Fibroblast of the conjunctiva (primary cell): ENCODE results near the gene MAN1C1.

Source experiments
- DNase-seq: peaks from one replicate; pipeline ENCODE4 v3.0.0-alpha.2; 2010; ENCODE audit warnings: low read depth

The MAN1C1 gene

DNA sequence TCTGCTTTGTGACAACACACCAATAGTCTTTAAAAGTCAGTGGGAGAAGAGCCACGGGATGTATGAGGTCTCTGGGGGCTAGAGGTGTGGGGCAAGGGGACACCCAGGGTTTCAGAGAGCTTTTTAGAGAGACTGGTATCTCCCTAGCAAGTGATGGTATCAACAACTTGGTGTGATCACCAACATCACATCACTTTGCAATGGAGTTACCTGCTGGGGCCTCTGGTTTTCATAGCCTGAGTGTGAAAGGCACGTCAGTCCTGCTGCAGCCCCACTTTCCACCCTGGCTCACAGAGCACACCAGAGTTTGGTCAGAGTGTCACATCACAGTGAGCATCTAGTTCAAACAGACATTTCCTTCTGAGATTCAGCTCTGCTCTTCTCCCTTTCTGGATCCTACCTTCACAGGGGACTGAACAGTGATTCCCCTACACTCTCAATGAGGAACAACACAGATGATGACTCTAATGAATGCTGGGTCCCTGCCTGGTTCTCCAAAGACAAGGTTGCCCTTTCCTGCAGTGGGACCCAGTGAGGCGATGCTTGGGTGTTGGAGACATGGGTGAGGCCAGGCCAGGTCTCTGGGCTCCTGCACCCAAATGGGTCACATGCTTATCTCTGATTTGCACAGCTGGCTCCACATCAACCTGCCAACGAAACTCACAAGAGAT is 2.0 kb upstream of the MAN1C1 start:
- DNase-seq = no peak

DNA sequence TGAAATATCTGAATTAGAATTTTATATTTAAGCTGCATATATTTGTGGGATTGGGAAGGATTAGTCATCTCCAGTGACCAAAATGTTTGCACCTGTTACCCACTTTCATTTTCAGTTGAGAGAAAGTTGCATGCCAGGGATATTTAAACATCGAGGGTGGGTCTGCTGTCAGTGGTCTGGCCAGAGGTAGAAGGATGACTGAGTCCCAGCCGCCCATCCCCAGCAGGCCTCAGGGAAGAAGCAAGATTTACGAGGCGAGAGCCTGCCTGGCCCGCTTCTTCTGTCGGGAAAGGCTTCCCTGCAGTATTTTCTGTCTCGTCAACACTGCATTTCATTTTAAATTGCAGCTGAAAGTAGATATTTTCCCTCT is 1.4 kb upstream of the MAN1C1 start:
- no peak for DNase-seq

DNA sequence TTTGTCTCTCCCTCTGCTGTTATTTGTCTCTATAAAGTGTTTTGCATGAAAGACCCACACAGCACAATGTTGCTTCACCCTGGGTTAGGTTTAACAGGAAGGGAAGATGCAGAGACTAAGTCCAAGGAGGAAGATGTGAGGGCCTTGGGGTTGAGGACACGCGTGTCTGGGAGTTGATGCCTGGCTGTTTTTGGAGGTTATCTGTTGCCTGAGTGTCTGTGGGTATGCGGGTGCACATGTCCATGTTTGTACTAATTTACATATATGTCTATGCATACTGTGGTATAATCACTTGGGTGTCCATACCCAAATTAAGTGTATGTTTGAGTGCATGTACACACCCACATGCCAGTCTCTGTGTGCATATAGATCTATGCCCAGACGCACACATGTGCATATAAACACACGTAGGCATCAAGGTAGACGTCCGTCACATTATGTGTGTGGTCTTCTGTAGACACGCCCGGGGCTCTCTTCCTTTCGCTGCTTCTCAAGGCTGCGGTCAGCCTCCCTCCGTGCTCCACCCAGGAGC is 962 bp upstream of the MAN1C1 start:
- DNase-seq = no peak

DNA sequence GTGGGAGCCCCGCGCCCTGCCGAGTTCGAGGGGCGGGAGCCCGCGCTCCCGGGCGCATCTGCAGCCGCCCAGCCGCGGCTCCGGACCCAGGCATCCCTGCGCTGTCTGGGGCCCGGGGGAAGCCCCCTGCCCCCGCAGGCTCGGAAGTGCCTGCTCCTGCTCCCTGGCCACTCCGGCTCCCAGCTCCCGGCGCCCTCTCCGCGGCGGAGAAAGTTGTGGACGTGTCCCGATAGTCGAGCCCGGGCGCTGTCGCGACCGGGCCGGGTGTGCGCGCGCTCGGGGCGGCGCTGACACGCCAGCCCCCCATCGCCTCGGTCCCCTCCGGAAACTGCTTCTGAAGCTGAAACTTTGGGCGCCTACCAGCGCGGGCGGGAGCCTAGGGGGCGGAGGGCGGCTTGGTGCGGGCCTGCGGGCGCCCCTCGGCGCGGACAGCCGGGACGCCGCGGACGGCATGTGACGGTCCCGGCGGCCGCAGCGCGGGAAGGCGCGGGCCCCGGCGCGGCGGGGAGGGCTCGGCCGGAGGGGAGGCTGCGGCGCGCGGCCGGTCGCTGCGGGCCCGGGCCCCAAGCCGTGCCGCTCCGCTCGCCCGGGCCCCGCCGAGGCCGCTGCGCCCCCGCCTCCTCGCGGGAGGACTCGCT is 515 bp downstream of the MAN1C1 start:
- DNase-seq = no peak

DNA sequence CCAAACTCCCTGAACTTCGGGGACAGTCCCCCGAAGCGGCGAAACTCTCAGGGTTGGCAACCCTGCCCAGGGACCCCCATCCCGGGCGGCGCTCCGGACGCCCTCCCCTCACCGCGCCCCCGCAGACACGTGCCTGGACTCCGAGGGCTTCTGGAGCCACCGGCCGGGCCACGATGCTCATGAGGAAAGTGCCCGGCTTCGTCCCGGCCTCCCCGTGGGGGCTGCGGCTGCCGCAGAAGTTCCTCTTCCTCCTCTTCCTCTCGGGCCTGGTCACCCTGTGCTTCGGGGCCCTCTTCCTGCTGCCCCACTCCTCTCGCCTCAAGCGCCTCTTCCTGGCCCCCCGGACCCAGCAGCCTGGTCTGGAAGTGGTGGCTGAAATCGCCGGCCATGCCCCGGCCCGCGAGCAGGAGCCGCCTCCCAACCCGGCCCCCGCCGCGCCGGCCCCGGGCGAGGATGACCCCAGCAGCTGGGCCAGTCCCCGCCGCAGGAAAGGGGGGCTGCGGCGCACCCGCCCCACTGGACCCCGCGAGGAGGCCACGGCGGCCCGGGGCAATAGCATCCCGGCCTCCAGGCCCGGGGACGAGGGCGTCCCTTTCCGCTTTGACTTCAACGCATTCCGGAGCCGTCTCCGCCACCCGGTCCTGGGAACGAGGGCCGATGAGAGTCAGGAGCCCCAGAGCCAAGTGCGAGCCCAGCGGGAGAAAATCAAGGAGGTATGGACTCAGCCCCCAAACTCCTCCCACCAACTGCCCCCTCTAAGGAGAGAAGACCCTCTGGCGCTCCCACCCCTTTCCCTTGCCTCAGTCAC is 1.2 kb downstream of the MAN1C1 start:
- DNase-seq = no peak

DNA sequence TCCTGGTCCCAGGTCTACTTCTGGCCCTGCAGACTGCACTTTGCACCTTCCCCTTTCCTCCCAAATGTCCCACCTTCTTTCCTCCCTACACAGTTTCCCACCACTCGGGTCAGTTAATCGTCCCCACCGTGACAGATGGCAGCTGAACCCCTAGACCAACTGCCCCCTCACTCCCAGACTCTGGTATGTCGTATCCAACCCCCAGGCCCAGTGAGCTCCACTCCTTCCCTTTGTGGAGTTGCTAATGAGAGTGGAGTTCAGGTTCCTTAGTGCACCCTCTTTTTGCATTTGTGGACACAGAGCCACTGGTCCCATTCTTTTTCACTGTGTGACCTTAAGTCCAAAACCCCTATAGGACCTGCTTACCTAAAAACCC is 1.8 kb downstream of the MAN1C1 start:
- no peak for DNase-seq

DNA sequence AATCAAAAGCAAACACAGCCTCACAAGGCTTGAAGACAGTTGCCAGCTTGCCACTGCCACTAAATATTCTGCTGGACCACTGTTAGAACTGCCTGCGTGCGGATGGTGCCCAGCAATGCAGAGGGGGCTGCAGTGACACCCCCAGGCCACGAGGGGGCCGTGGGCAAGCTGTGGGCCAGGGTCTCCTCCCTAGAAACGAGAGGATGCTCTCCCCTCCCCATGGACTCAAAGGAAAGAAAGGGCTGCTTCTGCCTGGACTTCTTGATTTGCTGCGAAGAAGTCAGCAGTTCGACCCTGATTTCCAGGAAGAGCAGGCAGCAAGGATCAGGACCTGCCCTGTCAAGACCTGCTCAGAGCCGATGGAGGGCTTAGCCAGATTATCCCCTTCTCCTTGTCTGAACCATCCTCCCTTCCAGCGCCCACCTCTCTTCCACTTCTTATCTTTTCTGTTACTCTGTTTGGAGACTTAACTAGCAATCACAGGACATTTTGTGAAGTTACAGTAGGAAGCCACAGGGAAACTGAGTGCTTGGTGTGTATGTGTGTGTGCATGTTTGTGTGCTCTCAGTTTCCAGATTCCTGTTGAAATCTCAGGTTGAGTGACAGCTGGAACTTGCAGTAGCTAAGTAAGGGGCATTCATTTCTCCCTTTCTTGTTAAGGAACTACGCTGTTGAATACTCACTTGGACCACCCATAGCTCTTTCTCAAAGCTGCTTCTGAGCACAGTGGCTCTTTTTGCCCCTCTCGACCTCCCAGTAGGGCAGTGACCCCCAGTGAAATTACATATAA is 2.7 kb downstream of the MAN1C1 start:
- DNase-seq = no peak

DNA sequence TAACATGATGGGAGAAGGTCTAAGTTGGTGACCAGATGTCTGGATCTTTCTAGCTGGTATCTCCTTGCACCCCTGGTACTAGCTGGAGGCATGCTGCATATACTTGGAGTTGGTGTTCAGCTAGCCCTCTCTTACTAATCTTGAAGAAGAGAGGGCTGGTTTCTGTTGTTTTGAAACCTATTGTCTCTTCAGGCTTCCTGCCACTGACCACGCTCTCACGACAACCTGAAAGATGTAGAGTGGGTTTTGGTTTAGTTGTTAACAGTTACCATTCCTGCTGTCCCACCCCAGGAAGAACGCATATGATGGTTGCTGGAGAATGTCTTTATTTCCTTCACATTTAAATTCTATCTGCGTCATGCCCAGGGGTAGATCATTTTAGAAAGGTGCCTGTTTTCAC is 3.6 kb downstream of the MAN1C1 start:
- no peak for DNase-seq

DNA sequence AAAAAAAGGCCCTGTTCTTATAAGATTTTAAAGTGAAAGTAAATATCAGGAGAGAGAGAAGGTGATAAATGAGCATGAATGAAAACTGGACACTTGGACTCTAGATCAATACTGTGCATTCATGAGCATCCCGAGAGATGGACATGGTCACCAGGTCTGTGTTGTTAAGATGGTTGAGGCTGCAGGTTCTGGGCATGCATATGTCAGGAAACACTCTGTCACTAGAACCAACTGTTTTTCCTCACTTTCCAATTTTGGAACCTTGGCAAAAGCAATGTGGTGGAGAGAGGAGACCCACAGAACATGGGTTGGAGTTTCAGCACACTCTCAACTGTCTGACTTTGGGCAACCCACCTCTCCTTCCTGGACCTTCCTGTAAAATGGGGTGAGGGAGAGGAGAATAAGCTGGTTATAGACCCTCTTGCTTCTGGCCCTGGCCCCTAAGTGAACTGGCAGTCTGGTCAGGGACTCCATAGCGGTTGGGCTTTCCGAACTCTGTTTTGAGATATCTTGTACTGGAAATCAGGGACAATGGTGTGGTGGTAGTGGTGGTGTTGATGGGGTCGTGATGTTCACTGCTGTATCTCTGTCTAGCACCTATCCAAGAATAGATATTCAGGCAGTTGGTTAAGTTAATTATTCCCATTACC is 4.2 kb downstream of the MAN1C1 start:
- DNase-seq = no peak

DNA sequence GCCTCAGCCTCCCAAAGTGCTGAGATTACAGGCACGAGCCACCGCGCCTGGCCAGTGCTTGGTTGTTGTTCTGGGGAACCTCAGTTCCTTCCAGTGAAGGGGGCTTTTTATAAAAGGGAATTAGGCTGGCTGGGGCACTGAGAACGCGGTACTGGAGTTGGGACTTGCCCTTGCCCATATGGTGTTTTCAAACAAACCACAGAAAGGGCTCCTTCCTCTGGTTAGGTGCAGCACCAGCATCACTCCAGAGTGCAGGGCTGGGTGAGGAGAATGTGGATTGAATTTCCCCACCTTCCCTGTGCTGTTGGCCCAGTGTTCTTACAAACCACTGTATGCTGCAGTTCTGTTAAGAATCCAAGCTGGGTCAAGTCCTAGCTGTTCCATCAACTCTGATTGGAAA is 5.3 kb downstream of the MAN1C1 start:
- DNase-seq = no peak

DNA sequence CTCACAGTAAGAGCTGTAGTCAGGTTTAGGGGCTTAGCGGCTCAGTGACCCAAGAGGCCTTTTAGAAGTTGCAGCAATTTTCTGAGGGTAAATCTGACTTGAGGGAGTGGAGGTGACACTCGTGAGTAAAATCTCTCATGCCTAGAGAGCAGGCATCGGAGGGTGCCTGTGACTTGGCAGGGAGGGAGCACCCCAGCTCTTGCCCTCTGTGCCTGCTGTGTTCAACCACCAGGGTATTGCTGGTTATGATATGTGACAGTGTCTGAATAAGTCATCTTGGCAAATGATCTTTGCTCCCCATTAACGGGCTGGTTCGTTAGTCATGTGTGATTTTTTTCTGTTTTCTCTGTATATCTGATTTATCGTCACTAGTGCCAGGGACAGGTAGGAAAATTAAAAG is 5.9 kb downstream of the MAN1C1 start:
- no peak for DNase-seq

DNA sequence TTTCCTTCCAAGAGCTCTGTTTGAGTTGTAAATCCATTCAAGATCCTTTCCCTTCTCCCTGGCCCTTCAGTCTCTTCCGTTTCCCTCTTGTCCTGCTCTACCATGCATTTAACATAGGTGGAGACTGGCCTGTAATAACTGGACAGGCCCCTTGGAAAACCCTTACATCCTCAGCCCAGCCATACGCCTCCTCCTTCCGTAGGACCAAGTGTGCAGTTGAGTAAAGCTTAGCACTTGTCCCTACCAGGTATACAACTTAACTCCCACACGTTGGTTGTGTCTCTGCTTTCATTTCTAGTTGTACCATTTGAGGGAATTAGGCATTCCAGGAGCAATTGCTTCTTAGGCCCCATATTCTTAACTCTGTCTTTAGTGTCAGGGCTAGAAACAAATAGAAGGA is 6.4 kb downstream of the MAN1C1 start:
- DNase-seq = no peak

DNA sequence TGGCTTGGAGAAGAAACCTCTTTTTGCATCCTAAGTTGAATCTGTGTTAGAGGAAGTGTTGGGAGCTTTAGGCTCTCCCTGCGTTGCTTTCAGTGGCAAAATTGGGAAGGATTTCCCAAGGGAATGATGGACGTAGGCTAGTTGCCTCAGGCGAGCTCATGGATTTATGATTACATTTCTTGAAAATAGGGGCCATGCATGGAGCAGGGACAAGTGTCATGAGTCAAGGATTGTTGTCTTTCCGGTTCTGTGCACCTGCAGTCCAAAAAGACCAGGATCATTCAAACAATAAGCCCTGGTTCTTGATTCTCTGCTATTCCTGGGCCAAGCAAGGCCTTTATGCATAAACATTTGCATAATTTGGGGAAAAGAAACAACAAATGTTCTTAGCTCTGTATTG is 7.1 kb downstream of the MAN1C1 start:
- DNase-seq = no peak

DNA sequence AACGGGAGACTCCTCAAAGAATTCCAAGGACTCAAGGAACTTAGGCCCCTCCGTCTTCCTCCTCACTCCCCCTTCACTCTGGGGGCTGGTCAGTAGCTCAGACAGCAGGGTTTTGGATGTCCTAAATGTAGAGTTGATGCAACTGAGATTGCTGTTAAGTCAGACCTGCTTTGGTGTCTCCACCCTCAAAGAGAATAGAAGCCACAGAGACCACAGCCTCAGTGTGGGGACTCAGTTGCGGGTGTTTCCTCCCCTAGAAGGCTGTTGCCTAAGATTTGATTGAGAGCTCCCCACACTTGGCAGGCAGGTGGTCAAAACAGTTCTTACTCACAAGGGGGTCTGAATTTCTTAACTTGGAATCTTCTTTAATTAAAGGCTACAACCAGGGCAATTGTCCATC is 7.6 kb downstream of the MAN1C1 start:
- DNase-seq = no peak

DNA sequence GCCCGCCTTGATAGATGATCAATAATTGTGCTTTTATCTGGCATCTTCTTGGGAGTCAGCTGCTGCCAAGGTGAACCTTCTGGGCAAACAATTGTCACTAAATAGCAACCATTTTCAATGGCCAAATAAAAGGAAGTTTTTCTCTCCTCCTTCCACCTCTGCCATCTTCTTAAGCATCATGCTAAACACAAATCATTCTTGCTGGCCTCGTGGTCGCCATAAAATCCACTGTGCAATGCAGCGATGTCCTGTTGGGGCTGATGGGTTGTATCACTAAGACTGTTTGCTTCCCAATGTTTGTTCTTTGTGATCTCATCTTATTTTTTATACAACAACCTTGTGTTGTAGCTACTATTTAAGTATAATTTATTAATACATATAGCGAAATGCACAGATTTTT is 8.0 kb downstream of the MAN1C1 start:
- no peak for DNase-seq

DNA sequence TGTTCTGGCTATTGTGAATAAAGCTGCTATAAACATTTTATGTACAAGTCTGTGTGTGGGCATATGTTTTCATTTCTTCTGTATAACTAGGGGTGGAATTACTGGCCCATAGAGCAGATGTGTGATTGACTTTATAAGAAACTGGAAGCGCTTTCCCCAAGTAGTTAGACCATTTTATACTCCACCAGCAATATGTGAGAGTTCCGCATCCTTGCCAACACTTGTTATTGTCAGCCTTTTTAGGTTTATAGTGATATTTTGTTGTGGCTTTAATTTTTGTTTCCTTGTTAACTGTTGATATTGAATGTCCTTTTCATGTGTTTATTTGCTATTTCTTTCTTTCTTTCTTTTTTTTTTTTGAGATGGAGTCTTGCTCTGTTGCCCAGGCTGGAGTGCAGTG is 9.4 kb downstream of the MAN1C1 start:
- DNase-seq = no peak

DNA sequence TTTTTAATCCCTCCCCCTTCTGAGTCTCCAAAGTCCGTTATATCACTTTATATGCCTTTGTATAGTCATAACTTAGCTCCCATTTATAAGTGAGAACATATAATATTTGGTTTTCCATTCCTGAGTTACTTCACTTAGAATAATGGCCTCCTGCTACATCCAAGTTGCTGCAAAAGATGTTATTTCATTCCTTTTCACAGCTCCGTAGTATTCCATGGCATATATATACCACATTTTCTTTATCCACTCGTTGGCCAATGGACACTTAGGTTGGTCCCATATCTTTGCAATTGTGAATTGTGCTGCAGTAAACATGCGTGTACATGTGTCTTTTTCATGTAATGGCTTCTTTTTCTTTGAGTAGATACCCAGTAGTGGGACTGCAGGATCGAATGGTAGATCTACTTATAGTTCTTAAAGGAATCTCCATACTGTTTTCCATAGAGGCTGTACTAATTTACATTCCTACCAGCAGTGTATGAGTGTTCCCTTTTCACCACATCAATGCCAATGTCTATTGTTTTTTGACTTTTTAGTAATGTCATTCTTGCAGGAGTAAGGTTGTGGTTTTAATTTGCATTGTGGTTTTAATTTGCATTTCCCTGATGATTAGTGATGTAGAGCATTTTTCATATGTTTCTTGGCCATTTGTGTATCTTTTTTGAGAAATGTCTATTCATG is 12.3 kb downstream of the MAN1C1 start:
- DNase-seq = no peak

DNA sequence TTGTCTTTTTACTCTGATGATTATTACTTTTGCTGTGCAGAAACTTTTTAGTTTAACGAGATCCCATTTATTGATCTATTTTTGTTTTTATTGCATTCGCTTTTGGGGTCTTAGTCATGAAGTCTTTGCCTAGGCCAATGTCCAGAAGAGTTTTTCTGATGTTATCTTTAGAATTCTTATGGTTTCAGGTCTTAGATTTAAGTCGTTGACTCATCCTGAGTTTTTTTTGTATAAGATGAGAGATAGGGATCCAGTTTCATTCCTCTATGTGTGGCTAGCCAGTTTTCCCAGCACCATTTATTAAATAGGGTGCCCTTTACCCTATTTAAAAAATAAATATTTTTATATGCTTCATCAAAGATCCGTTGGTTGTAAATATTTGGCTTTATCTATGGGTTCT is 13.2 kb downstream of the MAN1C1 start:
- no peak for DNase-seq

DNA sequence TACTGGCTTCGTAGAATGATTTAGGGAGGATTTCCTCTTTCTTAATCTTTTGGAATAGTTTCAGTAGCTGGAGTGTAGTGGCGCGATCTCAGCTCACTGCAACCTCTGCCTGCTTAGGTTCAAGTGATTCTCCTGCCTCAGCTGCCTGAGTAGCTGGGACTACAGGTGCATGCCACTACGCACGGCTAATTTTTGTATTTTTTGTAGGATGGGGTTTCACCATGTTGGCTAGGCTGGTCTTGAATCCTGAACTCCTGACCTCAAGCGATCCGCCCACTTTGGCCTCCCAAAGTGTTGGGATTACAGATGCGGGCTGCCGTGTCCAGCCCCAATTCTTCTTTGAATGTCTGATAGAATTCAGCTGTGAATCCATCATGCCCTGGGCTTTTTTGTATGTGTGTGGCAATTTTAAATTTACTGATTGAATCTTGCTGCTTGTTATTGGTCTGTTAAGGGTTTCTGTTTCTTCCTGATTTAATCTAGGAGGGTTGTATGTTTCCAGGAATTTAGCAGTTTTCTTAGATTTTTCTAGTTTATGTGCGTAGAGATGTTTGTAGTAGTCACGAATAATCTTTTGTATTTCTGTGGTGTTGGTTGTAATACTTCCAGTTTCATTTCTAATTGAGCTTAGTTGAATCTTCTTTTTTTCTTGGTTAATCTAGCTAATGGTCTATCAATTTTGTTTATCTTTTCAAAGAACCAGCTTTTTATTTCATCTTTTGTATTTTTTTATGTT is 15.3 kb downstream of the MAN1C1 start:
- no peak for DNase-seq

DNA sequence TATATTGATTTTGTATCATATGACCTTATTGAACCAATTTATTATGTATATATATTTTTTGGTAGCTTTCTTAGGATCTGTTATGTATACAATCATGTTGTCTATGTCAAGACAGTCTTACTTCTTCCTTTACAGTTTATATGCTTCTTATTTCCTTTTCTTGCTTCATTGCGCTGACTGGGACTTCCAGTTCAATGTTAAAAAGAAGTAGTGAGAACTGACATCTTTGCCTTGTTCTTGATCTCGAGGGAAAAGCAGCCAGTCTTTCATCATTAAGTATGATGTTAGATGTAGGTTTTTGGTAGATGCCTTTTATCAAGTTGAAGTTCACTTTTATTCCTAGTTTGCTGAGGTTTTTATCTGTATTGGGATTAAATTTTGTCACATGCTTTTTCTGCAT is 17.5 kb downstream of the MAN1C1 start:
- DNase-seq = no peak

DNA sequence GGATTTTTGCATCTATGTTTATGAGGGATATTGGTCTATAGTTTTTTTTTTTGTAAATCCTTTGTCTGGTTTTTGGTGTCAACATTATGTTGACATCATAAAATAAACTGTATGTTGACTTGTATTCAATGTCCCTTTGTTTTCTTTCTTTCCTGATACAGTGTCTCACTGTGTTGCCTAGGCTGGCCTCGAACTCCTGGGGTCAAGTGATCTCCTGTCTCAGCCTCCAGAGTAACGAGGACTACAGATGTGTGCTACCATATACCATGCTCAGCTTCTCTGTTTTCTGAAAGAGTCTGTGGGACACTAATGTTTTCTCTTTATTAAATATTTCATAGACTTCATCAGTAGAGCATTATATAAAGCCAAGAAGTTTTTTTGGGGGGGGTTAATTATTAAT is 18.3 kb downstream of the MAN1C1 start:
- no peak for DNase-seq
